Panc1 (cell line): ENCODE results near the gene MRPS21.

ENCODE experiments used
- CTCF ChIP-seq: fragments of 450-650 bp; IDR thresholded peaks from 2 replicates; pipeline ENCODE4 v1.5.1; 2017; ENCODE audit warnings: mild to moderate bottlenecking
- REST ChIP-seq, 2 experiments: IDR thresholded peaks; 2 replicates each; pipeline ENCODE4 v1.6.1; 2011 to 2012; ENCODE audit warnings: low read depth in 2 of 2, control low read depth in 1 of 2, low read length in 1 of 2, mild to moderate bottlenecking in 1 of 2, moderate library complexity in 1 of 2; ENCODE audit not compliant: insufficient read depth in 1 of 2
- SIN3A ChIP-seq: IDR thresholded peaks from 2 replicates; pipeline ENCODE4 v1.6.1; 2012; ENCODE audit warnings: low read depth, mild to moderate bottlenecking, low read length, moderate library complexity, borderline replicate concordance; ENCODE audit not compliant: insufficient read depth
- TCF7L2 ChIP-seq: IDR thresholded peaks from 2 replicates; pipeline ENCODE4 v1.6.1; 2011; ENCODE audit warnings: mild to moderate bottlenecking, low read depth, low read length, inconsistent platforms

DNA sequence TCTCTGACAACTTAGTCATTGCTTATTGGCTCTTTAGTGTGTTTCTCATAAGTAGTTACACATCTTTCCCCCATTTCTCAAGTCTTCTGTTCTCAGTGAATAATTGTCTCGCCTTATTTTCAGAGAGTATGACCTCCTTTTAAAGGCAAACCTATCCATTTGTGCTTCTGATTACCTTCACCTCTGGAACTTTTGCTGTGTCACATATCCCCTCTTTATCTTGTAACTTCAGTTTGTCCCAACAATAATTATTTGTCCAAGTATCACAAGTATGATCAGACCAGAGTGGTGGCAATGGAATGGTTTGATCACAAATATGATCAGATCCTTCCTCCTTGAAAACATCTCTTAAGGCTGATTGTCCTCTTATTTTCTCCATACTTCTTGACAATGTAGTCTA lies 5.3 kb upstream of the MRPS21 start:
- TF ChIP-seq CTCF: no peak
- no peak for TF ChIP-seq REST (IDR thresholded peaks at IDR 0.05; ENCODE audit: insufficient read depth in 1 of 2, low read depth in 2 of 2, low read length in 1 of 2)
- no peak for TF ChIP-seq SIN3A
- no peak for TF ChIP-seq TCF7L2
